Measurements from ENCODE around the gene PRSS50. TPM values are rescaled to one million over a fixed set of nuclear protein-coding genes. Genes with fewer than 3 reads are reported as not detected.
"Not testable (repeated sequence)": the region's sequence is repeated elsewhere in the genome, so short reads cannot be mapped to it uniquely, and the experiment has no call there.

PRSS50 gene
- total and polyA plus RNA-seq, 7 donors: 0.03 to 1.1 (median 0.49) TPM; not detected in 3

- Histone ChIP-seq H3K9me3 (no peaks in the 10 kb centered on the region), H3K27me3 (no peaks in the 10 kb centered on the region), H3K4me1 (no peaks in the 10 kb centered on the region), H3K4me3 (no peak overlapping the region), H3K36me3 (no peaks in the 10 kb centered on the region), H3K27ac (no peak overlapping the region)
- 93 to 95% methylated on average over 6 of the region's 6 CpGs for WGBS, 2 donors
- intact Hi-C loops (cut with DNase I): no loop called here
- no peak for DNase-seq
- TF ChIP-seq EP300 (IDR thresholded peaks at IDR 0.05) (no peak), POLR2AphosphoS5 (IDR thresholded peaks at IDR 0.05) (no peak), CTCF (IDR thresholded peaks at IDR 0.05) (no peak), POLR2A (IDR thresholded peaks at IDR 0.05) (no peak)
Measured at GRCh38 chr3:46755646-46756045, 38.0 kb upstream of the PRSS50 start.

- H3K4me3 ChIP-seq; H3K27ac ChIP-seq; intact Hi-C loops (cut with DNase I); H3K9me3 ChIP-seq; H3K4me1 ChIP-seq; H3K36me3 ChIP-seq; H3K27me3 ChIP-seq; DNase-seq: not testable (repeated sequence)
- WGBS, 2 donors: 73 to 88% methylated on average over 6 of the region's 6 CpGs
Measured at GRCh38 chr3:46753127-46753526, 35.5 kb upstream of the PRSS50 start.

GRCh38 chr3:46750555-46751038, 32.9 kb upstream of the PRSS50 start:
- TF ChIP-seq EP300 (IDR thresholded peaks at IDR 0.05) (no peak), POLR2A (IDR thresholded peaks at IDR 0.05) (no peak), CTCF (IDR thresholded peaks at IDR 0.05) (no peak), POLR2AphosphoS5 (IDR thresholded peaks at IDR 0.05) (no peak)
- H3K36me3 ChIP-seq: no peaks in the 10 kb centered on the region
- H3K27me3 ChIP-seq: no peaks in the 10 kb centered on the region
- intact Hi-C loops (cut with DNase I): no loop called here
- no peaks in the 10 kb centered on the region for H3K4me1 ChIP-seq
- H3K9me3 ChIP-seq: no peaks in the 10 kb centered on the region
- H3K27ac ChIP-seq: no peak overlapping the region
- no peak overlapping the region for H3K4me3 ChIP-seq
- DNase-seq: no peak
- WGBS, 2 donors: 90 to 91% methylated on average over 41 of the region's 41 CpGs

GRCh38 chr3:46749129-46749528, 31.5 kb upstream of the PRSS50 start:
- no peak overlapping the region for H3K4me3 ChIP-seq
- no peaks in the 10 kb centered on the region for H3K36me3 ChIP-seq
- H3K4me1 ChIP-seq: no peaks in the 10 kb centered on the region
- 80 to 90% methylated on average over 4 of the region's 4 CpGs for WGBS, 2 donors
- no peak for TF ChIP-seq POLR2A (IDR thresholded peaks at IDR 0.05)
- no peak for TF ChIP-seq POLR2AphosphoS5 (IDR thresholded peaks at IDR 0.05)
- no peaks in the 10 kb centered on the region for H3K27me3 ChIP-seq
- no peaks in the 10 kb centered on the region for H3K9me3 ChIP-seq
- intact Hi-C loops (cut with DNase I): no loop called here
- no peak overlapping the region for H3K27ac ChIP-seq
- DNase-seq: no peak

- 81 to 88% methylated on average over 2 of the region's 2 CpGs for WGBS, 2 donors
- Histone ChIP-seq H3K4me1 (no peaks in the 10 kb centered on the region), H3K36me3 (no peaks in the 10 kb centered on the region), H3K27ac (no peak overlapping the region), H3K27me3 (peaks cover 0 to 5% (median 0%) of the 10 kb centered on the region in 3 donors), H3K9me3 (no peaks in the 10 kb centered on the region), H3K4me3 (no peak overlapping the region)
- no peak for DNase-seq
- TF ChIP-seq CTCF (IDR thresholded peaks at IDR 0.05) (no peak), POLR2A (IDR thresholded peaks at IDR 0.05) (no peak), EP300 (IDR thresholded peaks at IDR 0.05) (no peak), POLR2AphosphoS5 (IDR thresholded peaks at IDR 0.05) (no peak)
- intact Hi-C loops (cut with DNase I): no loop called here
Measured at GRCh38 chr3:46748170-46748569, 30.5 kb upstream of the PRSS50 start.

GRCh38 chr3:46746711-46747110, 29.0 kb upstream of the PRSS50 start:
- Histone ChIP-seq H3K4me1 (no peaks in the 10 kb centered on the region), H3K9me3 (no peaks in the 10 kb centered on the region), H3K27me3 (peaks cover 0 to 5% (median 0%) of the 10 kb centered on the region in 3 donors), H3K27ac (no peak overlapping the region), H3K36me3 (no peaks in the 10 kb centered on the region), H3K4me3 (no peak overlapping the region)
- TF ChIP-seq EP300 (IDR thresholded peaks at IDR 0.05) (no peak), POLR2AphosphoS5 (IDR thresholded peaks at IDR 0.05) (no peak), POLR2A (IDR thresholded peaks at IDR 0.05) (no peak), CTCF (IDR thresholded peaks at IDR 0.05) (no peak)
- intact Hi-C loops (cut with DNase I): no loop called here
- DNase-seq: no peak

All from sigmoid colon (tissue), 7 donors.